DMS153 treated with DMSO at 0.1 percent for 48 hours (cell line): Measurements from ENCODE around the gene KCNJ12.
"Not testable (repeated sequence)": the region's sequence is repeated elsewhere in the genome, so short reads cannot be mapped to it uniquely, and the experiment has no call there.

Experiments
- DNase-seq: peaks from one replicate; lab custom pipeline; 2025; ENCODE audit not compliant: unreplicated experiment; lab: John Stamatoyannopoulos, UW

The KCNJ12 gene

DNA sequence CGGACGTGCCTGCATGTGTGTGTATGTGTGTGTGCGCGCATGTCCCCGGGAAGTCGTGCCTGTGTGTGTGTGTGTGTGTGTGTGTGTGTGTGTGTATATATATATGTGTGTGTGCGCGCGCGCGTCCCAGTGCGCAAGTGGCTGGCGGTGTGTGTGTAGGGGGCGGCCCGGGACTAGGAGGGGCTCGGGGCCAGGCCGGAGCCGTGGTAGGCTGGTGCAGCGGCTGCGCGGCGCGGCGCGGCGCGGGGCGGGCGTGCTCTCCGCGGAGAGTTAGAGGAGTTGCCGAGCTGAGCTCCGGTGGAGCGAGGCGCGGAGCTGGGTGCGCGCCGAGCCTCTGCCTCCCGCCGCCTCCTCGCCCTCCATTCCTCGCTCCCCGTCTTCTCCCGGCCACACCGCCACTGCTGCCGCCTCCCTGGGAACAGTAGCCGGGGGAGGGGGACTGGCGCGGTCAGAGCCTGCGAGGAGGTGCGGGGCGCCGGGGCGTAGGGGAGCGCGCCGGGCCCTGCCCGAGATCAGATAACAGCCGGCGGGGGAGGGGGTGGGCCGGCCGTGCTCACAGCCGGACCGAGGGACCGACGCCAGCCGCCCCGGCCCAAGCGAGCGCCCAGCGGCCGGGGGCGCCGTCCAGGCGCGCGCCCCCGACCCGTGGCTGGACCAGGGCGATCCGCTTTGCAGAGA lies at the start of gene KCNJ12:
TSS of gene KCNJ12 (plus strand) at position 277 of the 678 bp plus-strand sequence. CDS start 38,986 bp downstream, outside the sequence.
- no peak for DNase-seq

DNA sequence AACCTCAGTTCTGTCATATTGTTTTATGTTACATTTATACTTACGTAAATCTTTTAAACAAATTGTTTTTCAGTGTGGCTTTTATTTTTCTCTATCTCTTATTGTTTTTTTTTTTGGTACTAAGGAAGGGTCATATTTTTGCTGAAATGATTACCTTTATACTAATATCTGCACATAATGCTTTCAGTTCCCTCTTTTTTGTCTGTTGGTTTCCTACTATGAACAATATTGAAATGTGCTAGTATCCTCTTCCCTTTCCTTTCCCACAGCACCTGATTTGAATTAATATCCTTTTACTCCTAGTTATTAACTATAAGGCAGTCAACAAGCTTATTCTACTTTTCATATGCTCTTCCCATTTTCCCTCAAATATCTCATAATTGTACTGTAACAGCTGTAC lies 48.2 kb upstream of the KCNJ12 start:
- DNase-seq = not testable (repeated sequence)

DNA sequence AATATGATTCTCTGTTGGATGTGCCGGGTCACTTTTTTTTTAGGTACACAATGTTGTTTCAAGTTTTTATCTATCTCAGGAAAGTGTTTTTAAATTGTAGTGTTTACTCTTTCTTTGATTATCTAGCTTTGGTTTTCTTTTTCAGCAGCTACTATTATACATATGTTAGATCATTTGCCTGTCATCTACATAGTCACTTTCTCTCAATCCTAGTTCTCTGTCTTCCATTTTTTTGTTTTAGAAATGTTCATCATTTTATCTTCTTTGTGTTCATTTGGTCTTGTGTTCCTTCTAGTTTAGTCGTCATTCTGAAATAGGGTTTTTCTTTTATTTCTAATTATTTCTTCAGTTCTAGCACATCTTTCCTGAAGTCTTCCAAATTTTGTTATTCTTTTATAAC lies 47.4 kb upstream of the KCNJ12 start:
- not testable (repeated sequence) for DNase-seq

DNA sequence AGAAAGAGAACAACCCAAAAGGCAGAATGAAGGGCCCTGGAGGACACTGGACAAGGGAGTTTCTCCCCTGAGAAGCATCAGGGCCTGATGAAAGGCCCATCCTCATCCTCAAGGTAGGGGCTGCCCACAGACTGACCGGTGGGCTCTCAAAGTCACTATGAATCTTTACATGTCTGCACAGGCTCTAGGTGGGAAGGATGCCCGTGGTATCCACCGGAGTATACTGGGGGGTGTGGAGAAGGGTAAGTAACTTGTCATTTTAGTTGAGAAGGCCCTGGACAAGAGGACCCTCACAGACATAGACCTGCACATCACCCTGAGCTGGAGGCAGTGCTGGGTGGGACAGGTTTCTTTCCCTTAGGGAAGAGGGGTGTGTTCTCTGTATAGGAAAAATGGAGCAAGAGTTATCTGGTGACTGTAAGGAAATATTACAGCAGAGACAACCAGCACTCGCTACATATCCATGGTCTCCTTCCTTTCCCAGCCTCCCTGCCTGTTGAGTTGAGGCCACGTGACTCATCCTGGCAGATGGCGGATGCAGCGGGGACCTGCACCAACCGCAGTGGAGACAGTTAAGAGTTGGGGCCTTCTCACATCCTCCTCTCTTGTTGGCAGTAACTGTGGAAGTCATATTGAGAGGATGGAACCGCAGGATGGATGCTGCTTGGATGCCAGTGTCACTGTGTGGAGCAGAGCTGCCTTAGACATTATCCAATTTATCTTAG lies 45.6 kb upstream of the KCNJ12 start:
- no peak for DNase-seq

DNA sequence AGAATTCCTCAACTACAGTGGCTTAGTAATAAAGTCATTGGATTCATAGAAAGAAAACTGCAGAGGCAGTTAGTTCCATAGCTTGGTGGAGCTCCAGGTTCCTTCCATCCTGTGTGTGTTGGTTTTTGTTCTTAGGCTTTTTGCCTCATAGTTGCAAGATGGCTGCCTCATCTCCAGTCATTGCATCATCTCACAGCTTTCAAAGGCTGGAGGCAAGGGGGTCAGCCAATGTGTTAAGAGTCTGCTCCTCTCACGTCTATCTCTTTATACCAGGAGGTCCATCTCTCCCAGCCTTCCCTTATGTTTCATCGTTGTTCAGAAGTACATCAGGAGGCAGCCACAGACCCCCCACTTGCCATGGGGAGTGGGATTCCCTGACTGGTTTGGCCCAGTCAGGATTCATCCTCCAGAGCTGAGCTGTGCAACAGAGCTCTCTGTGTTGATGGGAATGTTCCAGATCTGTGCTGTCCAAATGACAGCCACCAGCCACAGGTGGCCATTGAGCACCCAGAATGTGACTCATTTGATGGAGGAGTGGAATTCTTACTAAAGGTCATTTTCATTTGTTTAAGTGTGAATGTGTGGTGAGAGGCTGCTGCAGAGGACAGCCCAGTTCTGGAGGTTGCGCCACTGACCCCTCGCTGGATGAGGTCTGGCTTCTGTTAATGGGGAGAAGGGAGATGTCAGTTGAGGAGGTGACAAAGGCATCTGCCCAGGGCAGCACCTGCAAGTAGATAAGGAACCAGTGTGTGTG lies 39.4 kb upstream of the KCNJ12 start:
- DNase-seq = not testable (repeated sequence)

DNA sequence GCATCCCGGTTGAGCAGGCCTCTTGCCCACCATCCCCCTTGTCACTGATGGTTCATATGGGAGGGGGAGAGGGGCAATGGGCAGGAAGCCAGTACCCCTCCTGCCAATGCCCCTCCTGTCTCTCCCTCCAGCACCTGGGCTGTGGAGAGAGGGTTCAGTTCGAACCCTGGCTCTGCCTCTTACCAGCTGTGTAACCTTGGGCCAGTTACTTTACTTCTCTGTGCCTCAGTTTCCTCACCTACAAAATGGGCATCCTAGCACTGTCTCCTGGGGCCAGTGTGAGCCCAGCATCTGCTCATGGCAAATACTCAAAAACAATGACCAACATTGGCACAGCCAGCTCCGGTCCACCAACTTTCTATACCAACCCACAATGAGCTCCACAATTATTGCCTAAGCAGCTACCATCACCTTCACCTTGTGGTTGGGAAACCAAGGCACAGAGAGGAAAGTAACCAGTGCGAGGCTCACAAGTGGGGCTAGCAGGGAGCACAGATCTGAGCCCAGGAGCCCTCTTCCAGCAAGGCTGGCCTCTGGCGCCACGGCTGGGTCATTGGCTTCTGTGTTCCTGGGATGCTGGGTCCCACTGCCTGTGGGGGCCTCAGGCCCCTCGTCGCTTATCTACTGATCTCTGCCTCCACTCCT lies 38.1 kb upstream of the KCNJ12 start:
- not testable (repeated sequence) for DNase-seq

DNA sequence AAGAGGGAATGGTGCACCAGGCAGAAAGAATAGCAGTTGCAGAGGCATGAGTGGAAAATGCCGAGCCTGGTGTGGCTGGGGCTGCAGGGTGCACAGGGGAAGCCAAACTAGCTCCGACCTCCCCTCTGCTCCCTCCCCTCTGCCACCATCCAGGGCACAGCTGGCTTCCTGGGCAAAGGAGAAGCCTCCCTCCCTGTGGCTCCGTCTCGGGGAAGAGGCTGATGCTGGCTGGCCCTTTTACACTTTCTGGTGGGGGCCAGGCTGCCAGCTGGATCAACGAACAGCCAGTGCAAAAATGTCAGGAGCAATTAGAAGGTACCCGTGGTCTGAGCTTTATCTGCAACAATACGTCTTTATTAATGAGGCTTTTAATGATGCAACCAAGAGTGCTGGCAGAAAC lies 37.1 kb upstream of the KCNJ12 start:
- DNase-seq = no peak

DNA sequence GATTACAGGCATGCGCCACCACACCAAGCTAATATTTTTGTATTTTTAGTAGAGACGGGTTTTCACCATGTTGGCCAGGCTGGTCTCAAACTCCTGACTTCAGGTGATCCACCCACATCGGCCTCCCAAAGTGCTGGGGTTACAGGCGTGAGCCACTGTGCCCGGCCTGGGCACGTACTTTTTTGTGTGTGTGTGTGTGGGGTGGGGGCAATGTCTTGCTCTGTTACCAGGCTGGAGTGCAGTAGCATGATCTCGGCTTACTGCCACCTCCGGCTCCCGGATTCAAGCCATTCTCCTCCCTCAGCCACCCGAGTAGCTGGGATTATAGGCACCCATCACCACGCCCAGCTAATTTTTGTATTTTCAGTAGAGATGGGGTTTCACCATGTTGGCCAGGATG lies 36.6 kb upstream of the KCNJ12 start:
- not testable (repeated sequence) for DNase-seq

DNA sequence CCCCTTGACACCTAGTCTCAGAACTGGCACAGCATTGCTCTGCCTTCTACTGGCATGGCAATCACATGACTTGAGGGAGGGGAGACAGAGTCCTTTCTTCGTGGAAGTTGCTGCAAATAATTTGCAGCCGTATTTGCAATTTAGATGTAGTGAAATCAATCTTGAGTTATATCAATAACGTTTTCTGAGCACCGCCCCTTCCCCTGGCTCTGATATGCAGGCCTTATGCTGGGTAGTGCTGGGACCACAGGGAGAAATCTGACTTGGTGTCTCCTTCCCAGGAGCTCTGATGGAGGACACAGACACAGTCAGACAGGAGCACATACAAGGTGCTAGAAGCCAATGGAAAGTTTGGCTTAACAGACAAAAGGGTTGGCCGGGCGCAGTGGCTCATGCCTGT lies 35.8 kb upstream of the KCNJ12 start:
- not testable (repeated sequence) for DNase-seq

DNA sequence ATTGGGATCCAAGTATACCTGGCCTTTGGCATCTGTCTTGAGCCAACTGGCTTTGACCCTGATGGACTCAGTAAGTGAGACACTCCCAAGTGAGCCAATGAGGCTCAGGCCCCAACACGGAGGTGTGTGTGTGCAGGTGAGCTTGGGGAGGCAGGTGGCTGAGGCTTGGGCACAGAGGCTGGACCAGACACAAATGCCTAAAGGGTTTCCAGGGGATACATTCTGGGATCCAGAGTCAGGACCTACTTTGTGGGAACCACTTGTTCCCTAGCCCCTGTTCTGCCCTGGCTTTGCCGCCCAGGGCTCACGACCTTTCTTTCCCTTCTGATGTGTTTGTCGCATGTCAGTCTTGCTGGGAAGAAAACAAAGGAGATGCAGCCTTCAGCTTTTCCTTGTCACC lies 34.9 kb upstream of the KCNJ12 start:
- DNase-seq = not testable (repeated sequence)

DNA sequence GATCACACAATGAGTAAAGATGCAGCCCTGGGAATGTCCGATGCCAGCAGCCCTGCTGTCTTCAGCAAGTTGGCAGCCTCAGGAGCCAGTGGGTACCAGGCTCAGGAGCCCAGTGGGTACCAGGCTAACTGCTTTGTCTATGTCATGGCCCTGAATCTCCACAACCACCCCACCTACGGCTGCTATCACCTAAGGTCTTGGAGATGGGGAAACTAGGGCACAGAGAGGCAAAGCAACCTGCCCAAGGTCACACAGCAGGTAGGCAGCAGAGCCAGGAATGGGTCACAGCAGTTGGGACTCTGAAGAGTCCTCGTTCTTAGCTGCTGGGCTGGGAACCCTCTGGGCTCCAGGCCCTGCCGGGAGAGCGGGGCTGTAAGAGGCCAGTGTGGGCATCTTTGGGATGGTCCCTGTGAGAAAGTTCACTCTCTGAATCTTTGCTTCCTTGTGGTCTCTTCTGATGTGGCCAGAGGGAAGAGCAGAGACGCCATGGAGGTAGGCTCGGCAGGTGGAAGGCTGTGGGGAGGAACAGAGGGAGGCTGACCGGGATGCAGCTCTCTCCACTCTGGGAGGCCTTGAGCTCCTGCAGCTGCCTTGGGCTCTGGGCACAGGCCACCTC lies 34.1 kb upstream of the KCNJ12 start:
- DNase-seq = not testable (repeated sequence)

DNA sequence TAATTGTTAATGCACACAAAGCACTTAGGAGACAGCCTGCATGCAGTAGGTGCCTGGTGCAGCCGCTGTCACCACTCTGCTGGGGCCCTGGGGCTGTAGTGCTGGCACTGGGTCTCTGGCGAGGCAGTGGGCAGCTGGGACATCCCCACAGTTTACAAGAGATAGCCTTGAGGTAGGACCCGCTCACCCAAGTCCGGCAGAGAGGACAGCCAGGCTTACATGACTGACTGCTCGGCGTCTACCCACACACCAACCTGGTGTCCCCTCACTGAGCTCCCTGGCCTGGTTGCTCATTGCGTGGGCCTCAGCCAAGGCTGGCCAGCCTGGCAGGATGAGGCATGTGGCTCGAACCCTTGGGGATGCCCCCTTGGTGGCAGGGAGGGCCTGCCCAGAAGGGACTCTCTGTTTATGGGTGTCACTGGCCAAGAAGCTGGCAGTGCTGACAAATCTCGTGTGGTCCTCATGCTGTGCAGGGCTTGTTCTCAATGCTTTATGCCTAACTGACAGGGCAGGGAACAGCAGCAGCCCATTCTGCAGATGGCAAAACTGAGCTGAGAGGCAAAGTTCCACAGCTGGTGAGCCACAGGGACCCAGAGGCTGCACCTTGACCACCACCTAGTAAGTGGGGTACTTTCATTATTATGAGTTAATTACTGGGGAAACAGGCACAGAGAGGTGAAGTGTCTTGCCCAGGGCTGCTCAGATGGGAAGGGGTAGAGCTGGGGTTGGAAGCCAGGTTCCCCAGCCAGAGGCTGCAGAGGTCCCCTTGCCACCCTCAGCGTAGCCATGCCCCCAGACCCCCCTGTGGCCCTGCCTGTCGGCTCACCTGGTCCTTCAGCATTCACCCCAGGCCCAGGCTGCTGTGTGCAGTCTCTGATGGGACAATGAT lies 32.9 kb upstream of the KCNJ12 start:
- DNase-seq = not testable (repeated sequence)

DNA sequence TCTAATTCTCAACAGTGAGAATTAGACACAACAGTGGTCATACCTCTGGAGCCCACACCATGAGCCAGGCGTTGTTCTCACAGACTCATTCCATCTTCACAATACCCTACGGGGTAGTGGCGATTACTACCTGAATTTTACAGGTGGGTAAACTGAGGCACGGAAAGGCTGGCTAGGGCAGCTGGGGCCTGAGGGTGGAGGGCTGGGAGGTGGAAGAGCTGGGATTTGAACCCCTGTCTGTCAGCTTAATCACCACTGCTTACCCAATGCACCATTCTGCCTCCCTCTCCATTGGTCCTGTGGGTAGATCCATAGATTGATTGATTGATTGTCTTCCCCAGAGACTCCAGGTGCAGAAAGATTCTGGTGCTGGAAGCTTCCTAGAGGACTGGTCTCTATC lies 31.4 kb upstream of the KCNJ12 start:
- DNase-seq = not testable (repeated sequence)

DNA sequence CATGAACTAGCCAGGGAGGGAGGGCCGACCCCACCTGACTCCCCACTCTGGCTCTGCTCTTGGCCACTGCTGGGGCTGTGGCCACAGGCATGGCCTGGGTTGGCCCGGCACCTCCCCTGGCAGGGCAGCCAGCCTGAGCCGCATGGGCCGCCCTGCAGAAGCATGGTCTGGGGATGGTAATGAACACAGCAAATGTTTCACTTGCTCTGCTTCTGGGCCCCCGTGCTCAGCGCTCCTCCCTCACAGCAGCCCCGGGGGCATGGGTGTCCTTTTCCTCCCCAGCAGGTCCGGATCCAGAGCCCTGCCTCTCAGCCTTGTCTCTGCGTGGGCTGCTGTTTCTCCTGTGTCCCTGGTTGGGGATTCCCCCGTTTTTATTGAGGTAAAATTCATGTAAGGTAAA lies 30.9 kb upstream of the KCNJ12 start:
- no peak for DNase-seq

DNA sequence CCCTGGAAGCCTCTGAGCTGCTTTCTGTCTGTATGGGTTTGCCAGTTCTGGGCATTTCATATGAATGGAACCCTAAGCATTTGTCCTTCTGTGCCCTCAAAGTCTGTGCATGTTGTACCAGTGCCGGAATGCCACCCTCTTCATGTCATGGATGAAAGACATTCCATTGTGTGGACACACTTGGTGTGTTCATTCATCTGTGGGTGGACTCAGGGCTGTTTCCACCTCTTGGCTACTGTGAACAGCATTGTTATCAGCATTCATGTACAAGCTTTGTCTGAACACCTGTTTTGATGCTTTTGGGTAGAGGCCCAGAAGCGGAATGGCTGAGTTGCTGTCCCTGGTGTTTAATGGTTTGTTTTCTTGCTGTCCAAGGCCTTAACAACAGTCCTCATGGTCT lies 30.1 kb upstream of the KCNJ12 start:
- not testable (repeated sequence) for DNase-seq

DNA sequence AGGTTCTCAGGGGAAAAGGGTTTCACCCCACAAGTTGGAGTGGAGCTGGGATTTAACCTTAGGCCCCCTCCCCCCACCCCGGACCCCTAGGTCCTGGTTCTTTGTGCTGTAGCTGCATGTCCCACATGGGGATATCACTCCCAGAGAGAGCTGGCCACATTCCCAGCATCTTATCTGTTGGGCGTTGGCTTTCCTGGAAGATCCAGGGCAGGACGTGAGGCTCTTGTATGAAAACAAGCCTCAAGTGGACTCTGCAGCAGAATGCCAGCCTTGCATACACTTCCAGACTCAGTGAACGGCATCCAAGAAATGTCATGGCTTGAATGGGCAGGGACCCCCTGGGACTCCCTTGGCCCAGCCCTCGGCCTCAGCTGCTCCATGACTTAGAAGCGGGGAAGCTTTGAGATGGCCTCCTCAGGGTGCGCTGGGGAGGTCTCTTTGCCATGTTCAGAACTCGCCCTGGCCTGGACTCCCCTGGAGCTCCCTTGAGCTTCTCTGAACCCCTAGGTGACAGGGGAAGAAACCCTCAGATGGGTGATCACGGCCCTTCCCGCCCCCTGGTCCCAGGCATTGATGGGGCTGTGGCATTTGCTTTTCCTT lies 29.4 kb upstream of the KCNJ12 start:
- not testable (repeated sequence) for DNase-seq

DNA sequence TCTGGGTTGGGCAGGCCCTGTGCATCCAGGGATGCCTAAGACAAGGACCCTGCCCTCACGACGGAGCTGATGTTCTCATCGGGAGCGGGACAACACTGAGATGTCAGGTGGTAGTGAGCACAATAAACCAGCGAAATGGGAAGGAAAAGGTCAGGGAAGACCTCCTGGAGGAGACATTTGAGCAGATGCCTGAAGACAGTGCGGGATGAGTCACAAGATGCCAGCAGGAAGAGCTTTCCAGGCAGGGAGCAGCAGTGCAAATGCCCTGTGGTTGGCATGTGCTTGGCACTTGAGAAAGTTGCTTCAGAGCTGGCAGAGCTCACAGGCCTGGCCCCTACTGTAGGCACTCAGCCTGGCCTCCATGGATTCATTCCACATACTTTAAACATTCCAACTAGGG lies 28.5 kb upstream of the KCNJ12 start:
- DNase-seq = not testable (repeated sequence)

DNA sequence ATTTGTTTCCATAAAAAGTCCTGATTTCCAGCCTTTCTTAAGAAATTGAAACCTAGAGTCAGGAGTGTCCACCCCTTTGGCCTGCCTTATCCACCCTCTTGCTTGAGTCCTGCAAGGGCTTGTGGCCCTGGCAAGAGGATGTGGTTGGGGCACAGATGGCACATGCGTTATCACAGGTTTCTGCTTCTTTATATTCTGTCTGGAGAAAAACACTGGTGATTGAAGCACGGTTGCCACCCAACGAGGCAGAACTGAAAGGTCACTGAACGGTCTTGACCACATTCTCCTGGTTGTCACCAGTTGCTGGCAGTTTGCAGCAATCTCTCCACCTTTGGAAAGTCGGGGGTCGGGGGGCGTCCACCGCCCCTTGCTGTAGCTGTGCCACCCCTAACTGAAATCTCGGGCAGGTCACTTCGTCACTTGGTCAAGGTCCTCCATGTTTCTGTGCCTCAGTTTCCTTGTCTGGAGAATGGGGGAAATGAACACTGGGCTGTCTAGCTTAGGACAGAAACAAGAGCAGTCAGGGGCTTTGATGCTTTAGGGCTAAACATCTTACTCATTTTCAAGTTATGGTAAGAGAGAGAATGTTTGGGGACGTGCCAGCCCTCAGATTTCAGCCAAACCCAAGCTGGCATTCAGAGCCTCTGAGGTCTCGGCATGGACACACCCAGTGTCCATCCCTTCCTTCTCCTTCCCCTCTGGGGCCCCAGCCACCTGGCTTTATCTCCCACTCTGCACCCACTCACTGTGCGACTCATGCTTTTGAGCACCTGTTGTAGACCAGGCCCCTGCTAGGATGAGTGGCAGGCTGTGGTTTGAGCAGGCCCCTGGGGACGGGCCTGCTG lies 27.9 kb upstream of the KCNJ12 start:
- not testable (repeated sequence) for DNase-seq

DNA sequence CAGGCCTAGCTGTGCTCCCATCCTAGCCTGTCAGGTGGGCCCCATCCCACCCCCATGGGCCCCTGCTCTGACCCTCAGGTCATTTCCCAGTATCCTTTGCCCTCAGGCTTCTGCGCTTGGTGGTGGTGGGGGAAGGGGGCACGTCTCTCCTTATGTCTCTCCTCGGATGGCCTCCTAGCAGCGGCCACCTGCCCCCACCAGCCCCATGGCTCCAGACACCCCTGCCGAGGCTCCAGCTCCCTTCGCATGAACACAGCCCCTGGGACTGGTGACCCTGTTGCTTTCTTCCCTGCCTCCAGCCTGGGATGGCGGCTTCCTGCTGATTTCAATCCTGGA lies 27.3 kb upstream of the KCNJ12 start:
- DNase-seq = not testable (repeated sequence)
